ENCODE measurements around the gene MINAR2.
A peak's percentile ranks its signal among the peaks of the same experiment; 100 is the strongest.

The MINAR2 gene

DNA sequence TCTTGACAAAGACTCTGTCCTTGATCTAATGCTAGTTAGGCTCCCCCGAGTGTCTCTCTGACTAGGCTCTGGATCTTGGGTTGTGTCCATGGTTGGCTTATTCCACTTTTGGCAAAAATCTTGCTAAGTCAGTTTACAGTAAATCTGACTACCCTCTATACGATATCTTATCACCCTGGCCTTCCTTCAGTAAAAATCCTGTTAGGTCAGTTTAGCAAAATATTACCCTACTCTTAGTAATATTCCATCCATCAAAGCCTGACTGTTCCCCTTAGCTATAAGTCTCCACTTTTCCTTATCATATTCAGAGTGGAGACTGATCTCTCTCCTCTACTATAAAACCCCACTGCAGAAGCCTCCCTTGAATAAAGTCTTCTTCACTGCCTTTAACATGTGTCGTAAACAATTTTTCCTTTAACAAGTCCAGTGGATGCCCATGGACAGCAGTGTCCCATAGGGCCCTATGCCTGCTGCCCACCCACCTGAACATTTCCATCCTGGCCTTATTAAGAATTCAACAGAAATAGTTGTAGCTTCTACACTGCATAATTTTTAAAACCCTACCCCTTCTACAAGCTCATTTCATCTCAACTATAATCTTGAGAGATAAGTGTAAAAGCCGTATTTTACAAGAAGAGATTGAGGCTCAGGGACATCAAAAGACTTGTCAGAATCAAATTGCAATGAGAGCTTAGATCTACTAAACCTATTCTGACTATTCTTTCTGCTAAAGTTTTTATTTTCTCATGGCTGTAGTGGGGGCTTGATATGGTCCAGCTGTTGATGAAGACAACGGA is 22.3 kb downstream of the MINAR2 start:
- DNase-seq, result no peak
- in situ Hi-C loops (cut with MboI; ENCODE audit: low pct_unique_long_range_greater_than_20kb, low sequenced_read_pairs), result no loop called here

DNA sequence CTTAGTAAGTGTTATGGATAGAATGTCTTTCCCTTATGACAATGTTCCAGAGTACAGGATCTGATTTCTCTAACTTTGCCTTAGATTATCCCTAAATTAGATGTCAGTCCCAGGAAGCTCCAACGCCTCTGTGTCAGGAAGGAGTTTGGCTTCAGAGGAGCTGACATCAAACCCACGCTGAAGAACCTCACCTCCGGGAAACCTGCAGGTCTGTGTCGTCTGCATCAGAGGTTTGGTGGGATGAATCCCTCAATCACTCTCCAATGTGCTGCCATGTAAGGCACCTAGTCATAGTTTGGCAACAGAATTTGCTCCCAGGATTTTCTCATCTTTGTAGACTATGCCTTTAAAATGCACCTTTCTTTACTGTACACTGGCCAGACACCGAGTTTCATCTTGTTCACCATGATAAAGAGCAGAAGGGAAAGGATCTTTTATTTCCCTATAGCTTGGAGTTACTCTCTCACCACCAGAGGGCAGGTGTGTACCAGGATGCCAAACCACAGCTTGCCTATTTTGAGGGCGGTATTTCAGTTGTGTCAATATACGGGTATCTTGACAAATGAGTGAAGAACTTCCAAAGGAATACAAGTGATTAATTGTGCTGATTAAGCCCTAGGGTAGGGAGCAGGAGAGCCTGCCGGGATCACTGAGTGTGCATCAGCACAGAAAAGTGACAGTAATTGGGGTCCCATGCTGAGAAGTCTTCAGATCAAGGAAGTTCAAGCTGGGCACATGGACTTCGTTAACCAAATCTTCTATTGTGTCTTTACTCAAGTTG is 23.4 kb downstream of the MINAR2 start:
- DNase-seq, result peak; percentile 61
- in situ Hi-C loops (cut with MboI; ENCODE audit: low pct_unique_long_range_greater_than_20kb, low sequenced_read_pairs), result no loop called here

DNA sequence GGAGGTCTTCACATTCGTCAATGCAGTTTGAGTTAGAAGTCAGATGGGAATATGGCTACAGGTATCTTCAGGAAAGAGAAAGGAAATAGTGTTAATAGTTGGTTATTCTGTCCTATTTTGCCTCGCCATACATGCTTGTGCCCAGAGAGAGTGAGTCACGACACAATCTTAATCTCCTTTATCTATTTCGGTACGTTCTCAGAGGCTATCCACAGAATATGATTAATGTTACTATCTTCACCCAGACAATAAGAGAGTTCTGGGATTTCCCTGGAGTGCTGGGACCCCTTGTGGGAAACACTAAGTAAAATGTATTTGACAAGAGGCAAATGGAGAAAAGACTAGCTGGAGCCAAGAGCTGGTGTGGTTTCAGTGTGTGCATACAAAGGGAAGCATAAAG is 25.5 kb downstream of the MINAR2 start:
- in situ Hi-C loops (cut with MboI; ENCODE audit: low pct_unique_long_range_greater_than_20kb, low sequenced_read_pairs), result no loop called here
- DNase-seq, result no peak

DNA sequence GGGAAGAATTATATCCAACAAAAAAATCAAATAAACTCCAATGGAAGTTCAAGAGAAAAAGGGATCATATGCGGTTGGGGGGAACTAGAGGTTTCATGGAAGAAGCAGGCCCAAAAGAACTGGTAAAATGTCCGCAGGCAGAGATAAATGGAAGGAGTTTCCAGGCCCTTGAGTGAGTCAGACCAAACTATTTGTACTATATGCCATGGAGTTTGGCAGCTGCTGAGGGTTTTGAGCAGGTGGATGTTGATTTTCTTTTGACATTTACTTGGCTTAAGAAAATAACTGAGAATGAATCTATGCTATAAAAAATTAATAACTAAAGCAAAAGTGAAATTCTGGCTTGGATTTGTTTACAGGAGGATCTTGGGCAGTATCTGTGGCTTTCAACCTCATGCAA is 33.7 kb downstream of the MINAR2 start:
- in situ Hi-C loops (cut with MboI; ENCODE audit: low pct_unique_long_range_greater_than_20kb, low sequenced_read_pairs), result no loop called here
- DNase-seq, result no peak

DNA sequence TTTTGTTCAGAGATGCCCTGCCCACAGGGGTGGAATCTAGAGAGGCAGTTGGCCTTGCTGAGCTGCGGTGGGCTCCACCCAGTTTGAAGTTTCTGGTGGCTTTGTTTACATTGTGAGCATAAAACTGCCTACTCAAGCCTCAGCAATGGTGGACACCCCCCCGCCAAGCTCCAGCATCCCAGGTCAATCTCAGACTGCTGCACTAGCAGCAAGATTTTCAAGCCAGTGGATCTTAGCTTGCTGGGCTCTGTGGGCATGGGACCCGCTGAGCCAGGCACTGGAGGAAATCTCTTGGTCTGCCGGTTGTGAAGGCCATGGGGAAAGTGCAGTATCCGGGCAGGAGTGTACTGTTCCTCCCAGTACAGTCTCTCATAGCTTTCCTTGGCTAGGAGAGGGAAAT is 55.5 kb downstream of the MINAR2 start:
- in situ Hi-C loops (cut with MboI; ENCODE audit: low pct_unique_long_range_greater_than_20kb, low sequenced_read_pairs), result no loop called here

GRCh38 chr5:129804705-129805104 is 56.8 kb downstream of the MINAR2 start:
- in situ Hi-C loops (cut with MboI; ENCODE audit: low pct_unique_long_range_greater_than_20kb, low sequenced_read_pairs), result no loop called here
- no peak for DNase-seq

More for the DNA sequence above, 55.5 kb downstream of the MINAR2 start:
- no peak for DNase-seq

- DNase-seq, result no peak
- in situ Hi-C loops (cut with MboI; ENCODE audit: low pct_unique_long_range_greater_than_20kb, low sequenced_read_pairs), result no loop called here
These were observed 59.4 kb downstream of the MINAR2 start for GRCh38 chr5:129807162-129807814.

Data from KBM-7 (cell line).